ENCODE data around the gene UBE4A.

DNA sequence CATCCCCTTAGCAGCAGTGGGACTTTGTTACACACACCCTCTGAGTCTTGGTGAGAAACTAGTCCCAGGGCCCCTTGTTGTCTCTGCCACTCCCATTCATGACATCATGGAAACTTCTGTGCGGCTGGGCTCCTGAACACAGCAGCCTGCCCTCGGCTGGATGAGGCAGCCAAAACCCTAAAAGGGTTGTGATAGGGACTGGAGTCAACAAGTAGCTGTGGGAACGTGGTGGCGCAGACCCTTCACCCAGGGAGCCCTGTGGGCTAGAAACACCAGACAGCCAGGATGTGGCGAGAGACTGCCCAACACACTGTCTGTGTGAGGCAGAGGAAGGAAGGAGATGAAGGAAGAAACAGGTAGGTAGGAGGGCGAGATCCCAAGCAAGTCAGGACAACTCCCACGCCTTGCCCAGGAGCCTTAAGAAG, 20.8 kb upstream of the UBE4A start:
- TF ChIP-seq CTCF (optimal IDR thresholded peaks at IDR 0.05 in 1 of 3, IDR thresholded peaks at IDR 0.05 in 1 of 3, conservative IDR thresholded peaks at IDR 0.05 in 1 of 3; ENCODE audit: extremely low read depth in 1 of 3, insufficient read depth in 2 of 3, low read length in 3 of 3) (no peak), EZH2 (IDR thresholded peaks at IDR 0.05; ENCODE audit: low read length) (no peak)

All from keratinocyte (primary cell).